ENCODE measurements around the gene CLIC3.

The CLIC3 gene

GRCh38 chr9:137015540-137015930, 19.2 kb upstream of the CLIC3 start:
- TF ChIP-seq YY1 (IDR thresholded peaks at IDR 0.05; ENCODE audit: insufficient read depth, insufficient read length): no peak
- no peak for TF ChIP-seq SUZ12 (IDR thresholded peaks at IDR 0.05; ENCODE audit: extremely low read depth, insufficient read depth, insufficient read length)
- no peak for TF ChIP-seq ZNF274 (IDR thresholded peaks at IDR 0.05; ENCODE audit: low read depth, low read length)
- Histone ChIP-seq H3K27me3 (ENCODE audit: insufficient read depth, insufficient read length) (no peaks in the 10 kb centered on the region), H3K36me3 (ENCODE audit: insufficient read depth, insufficient read length, low read length) (peaks cover 10% of the 10 kb centered on the region), H3K9me3 (ENCODE audit: insufficient read depth, low read length) (no peaks in the 10 kb centered on the region; the same call in 1 of the 2 replicates), H3K9ac (ENCODE audit: insufficient read length, low read depth) (no peak overlapping the region), H3K4me1 (ENCODE audit: insufficient read depth, insufficient read length) (peaks cover 2% of the 10 kb centered on the region), H3K4me3 (ENCODE audit: insufficient read length, low read depth) (no peak overlapping the region)
- no peak for DNase-seq (ENCODE audit: low read depth, low spot score)

DNA sequence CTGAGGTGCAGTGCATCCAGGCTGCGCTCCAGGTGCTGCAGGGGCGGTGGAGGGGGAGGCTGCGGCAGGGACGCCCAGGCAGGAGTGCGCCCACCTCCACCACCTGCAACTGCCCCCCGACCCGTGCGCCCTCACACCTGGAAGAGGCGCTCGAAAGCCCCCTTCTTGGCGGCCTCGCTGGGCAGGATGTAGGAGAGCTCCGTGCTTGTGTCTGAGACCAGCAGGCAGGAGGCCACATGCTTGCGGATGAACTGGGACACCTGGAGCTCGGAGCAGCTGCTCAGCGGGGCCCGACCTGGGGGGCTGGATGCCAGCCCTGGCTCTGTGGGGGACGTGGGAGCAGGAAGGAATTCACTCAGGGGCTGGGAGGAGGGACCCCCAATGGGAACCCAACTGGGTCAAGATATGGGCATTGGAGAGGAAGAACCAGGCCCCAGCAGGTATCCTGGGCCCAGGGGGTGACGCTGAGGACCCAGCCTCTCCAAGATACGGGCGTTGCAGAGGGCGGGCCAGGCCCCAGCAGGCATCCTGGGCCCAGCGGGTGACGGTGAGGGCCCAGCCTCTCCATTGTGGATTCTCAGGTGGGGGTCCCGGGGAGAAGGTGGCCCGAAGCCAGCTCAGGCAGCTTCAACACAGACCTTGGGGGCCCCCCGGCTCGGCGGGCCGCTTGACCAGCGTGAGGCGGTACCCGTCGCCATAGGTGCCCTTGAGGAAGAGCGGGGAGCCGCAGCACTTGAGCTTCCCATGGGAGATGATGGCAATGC, 18.6 kb upstream of the CLIC3 start:
- H3K9me3 ChIP-seq (ENCODE audit: insufficient read depth, low read length): no peaks in the 10 kb centered on the region; the same call in 1 of the 2 replicates
- H3K36me3 ChIP-seq (ENCODE audit: insufficient read depth, insufficient read length, low read length): peaks cover 10% of the 10 kb centered on the region
- H3K27me3 ChIP-seq (ENCODE audit: insufficient read depth, insufficient read length): no peaks in the 10 kb centered on the region
- H3K4me1 ChIP-seq (ENCODE audit: insufficient read depth, insufficient read length): peaks cover 2% of the 10 kb centered on the region
- no peak for TF ChIP-seq ZNF274 (IDR thresholded peaks at IDR 0.05; ENCODE audit: low read depth, low read length)
- no peak for TF ChIP-seq YY1 (IDR thresholded peaks at IDR 0.05; ENCODE audit: insufficient read depth, insufficient read length)
- TF ChIP-seq SUZ12 (IDR thresholded peaks at IDR 0.05; ENCODE audit: extremely low read depth, insufficient read depth, insufficient read length): no peak
- no peak for DNase-seq (ENCODE audit: low read depth, low spot score)
- no peak overlapping the region for H3K4me3 ChIP-seq (ENCODE audit: insufficient read length, low read depth)
- H3K9ac ChIP-seq (ENCODE audit: insufficient read length, low read depth): no peak overlapping the region

DNA sequence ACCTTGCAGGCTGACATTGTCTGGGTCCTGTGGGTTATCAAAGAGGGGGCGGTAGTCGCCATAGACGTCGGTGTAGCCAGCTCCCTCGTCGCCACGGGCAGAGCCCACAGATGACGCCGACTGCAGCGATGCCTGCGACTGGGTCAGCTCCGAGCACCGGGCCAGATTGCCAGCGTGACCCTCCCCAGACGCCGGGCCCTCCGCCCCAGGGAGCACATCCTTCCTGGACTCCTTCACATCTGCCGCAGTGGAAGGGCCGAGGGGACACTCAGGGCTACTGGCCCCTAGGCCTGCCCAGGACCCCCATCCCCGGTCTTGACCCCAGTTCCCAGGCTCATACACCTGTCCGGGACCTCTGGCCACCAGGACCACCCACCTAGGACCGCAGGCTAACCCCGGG, 17.8 kb upstream of the CLIC3 start:
- TF ChIP-seq ZNF274 (IDR thresholded peaks at IDR 0.05; ENCODE audit: low read depth, low read length): no peak
- TF ChIP-seq SUZ12 (IDR thresholded peaks at IDR 0.05; ENCODE audit: extremely low read depth, insufficient read depth, insufficient read length): no peak
- TF ChIP-seq YY1 (IDR thresholded peaks at IDR 0.05; ENCODE audit: insufficient read depth, insufficient read length): no peak
- H3K27me3 ChIP-seq (ENCODE audit: insufficient read depth, insufficient read length): no peaks in the 10 kb centered on the region
- no peak for DNase-seq (ENCODE audit: low read depth, low spot score)
- no peaks in the 10 kb centered on the region; the same call in 1 of the 2 replicates for H3K9me3 ChIP-seq (ENCODE audit: insufficient read depth, low read length)
- H3K9ac ChIP-seq (ENCODE audit: insufficient read length, low read depth): no peak overlapping the region
- no peak overlapping the region for H3K4me3 ChIP-seq (ENCODE audit: insufficient read length, low read depth)
- H3K36me3 ChIP-seq (ENCODE audit: insufficient read depth, insufficient read length, low read length): peaks cover 10% of the 10 kb centered on the region
- peaks cover 2% of the 10 kb centered on the region for H3K4me1 ChIP-seq (ENCODE audit: insufficient read depth, insufficient read length)

DNA sequence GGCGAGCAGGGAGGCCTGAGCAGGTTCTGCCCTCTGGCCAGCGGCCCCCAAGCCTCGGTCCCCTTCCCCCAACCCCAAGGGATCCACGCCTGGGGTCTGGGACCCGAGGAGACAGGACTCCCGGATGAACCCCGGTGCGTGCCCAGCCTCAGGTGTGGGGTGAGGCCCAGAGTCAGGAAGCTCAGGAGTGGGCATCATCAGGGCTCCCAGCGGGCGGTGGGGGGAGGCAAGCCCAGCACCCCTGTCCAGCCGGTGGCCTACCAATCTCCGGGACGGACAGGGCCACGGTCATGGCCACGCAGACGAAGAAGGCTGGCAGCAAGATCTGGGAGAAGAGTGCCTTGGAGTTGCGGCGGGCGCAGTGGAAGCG, 17.2 kb upstream of the CLIC3 start:
- H3K36me3 ChIP-seq (ENCODE audit: insufficient read depth, insufficient read length, low read length): peaks cover 10% of the 10 kb centered on the region
- DNase-seq (ENCODE audit: low read depth, low spot score): no peak
- H3K27me3 ChIP-seq (ENCODE audit: insufficient read depth, insufficient read length): no peaks in the 10 kb centered on the region
- no peak for TF ChIP-seq ZNF274 (IDR thresholded peaks at IDR 0.05; ENCODE audit: low read depth, low read length)
- TF ChIP-seq SUZ12 (IDR thresholded peaks at IDR 0.05; ENCODE audit: extremely low read depth, insufficient read depth, insufficient read length): no peak
- no peak for TF ChIP-seq YY1 (IDR thresholded peaks at IDR 0.05; ENCODE audit: insufficient read depth, insufficient read length)
- no peaks in the 10 kb centered on the region; the same call in 1 of the 2 replicates for H3K9me3 ChIP-seq (ENCODE audit: insufficient read depth, low read length)
- H3K4me3 ChIP-seq (ENCODE audit: insufficient read length, low read depth): no peak overlapping the region
- H3K9ac ChIP-seq (ENCODE audit: insufficient read length, low read depth): no peak overlapping the region
- H3K4me1 ChIP-seq (ENCODE audit: insufficient read depth, insufficient read length): no peaks in the 10 kb centered on the region

GRCh38 chr9:137012694-137013570, 16.6 kb upstream of the CLIC3 start:
- Histone ChIP-seq H3K4me1 (ENCODE audit: insufficient read depth, insufficient read length) (no peaks in the 10 kb centered on the region), H3K4me3 (ENCODE audit: insufficient read length, low read depth) (no peak overlapping the region), H3K27me3 (ENCODE audit: insufficient read depth, insufficient read length) (no peaks in the 10 kb centered on the region), H3K36me3 (ENCODE audit: insufficient read depth, insufficient read length, low read length) (peaks cover 10% of the 10 kb centered on the region), H3K9ac (ENCODE audit: insufficient read length, low read depth) (no peak overlapping the region), H3K9me3 (ENCODE audit: insufficient read depth, low read length) (no peaks in the 10 kb centered on the region; the same call in 1 of the 2 replicates)
- no peak for DNase-seq (ENCODE audit: low read depth, low spot score)
- no peak for TF ChIP-seq ZNF274 (IDR thresholded peaks at IDR 0.05; ENCODE audit: low read depth, low read length)
- no peak for TF ChIP-seq SUZ12 (IDR thresholded peaks at IDR 0.05; ENCODE audit: extremely low read depth, insufficient read depth, insufficient read length)
- no peak for TF ChIP-seq YY1 (IDR thresholded peaks at IDR 0.05; ENCODE audit: insufficient read depth, insufficient read length)

GRCh38 chr9:137011907-137012675, 15.7 kb upstream of the CLIC3 start:
- H3K9ac ChIP-seq (ENCODE audit: insufficient read length, low read depth): no peak overlapping the region
- peaks cover 10% of the 10 kb centered on the region for H3K36me3 ChIP-seq (ENCODE audit: insufficient read depth, insufficient read length, low read length)
- H3K4me1 ChIP-seq (ENCODE audit: insufficient read depth, insufficient read length): no peaks in the 10 kb centered on the region
- no peaks in the 10 kb centered on the region for H3K27me3 ChIP-seq (ENCODE audit: insufficient read depth, insufficient read length)
- TF ChIP-seq ZNF274 (IDR thresholded peaks at IDR 0.05; ENCODE audit: low read depth, low read length): no peak
- no peak for TF ChIP-seq YY1 (IDR thresholded peaks at IDR 0.05; ENCODE audit: insufficient read depth, insufficient read length)
- TF ChIP-seq SUZ12 (IDR thresholded peaks at IDR 0.05; ENCODE audit: extremely low read depth, insufficient read depth, insufficient read length): no peak
- H3K9me3 ChIP-seq (ENCODE audit: insufficient read depth, low read length): no peaks in the 10 kb centered on the region; the same call in 1 of the 2 replicates
- DNase-seq (ENCODE audit: low read depth, low spot score): no peak
- H3K4me3 ChIP-seq (ENCODE audit: insufficient read length, low read depth): no peak overlapping the region
